HCT116 (cell line): ENCODE data around the gene CRY1. TPM values are rescaled to one million over a fixed set of nuclear protein-coding genes. Genes with fewer than 3 reads are reported as not detected.

Source experiments
- ATAC-seq: fragments of 200-7000 bp; cut with Tn5 transposase; 2 replicates; pipeline ENCODE4 v1.9.1; 2020; ENCODE audit warnings: mild to moderate bottlenecking, moderate library complexity
- BruUV-seq: library from RNA; stranded (reverse); fragments of 400-500 nt; replicated peaks from 2 replicates; lab custom pipeline; 2021; lab: Mats Ljungman, UMichigan
- CTCF ChIA-PET: fragments of 300-600 bp; sonication (Branson Sonifier 250); formaldehyde crosslinking; loops from one replicate; lab custom pipeline; 2021; ENCODE audit warnings: antibody characterized with exemption; lab: Charles Lee
- POLR2A ChIA-PET: fragments of 300-600, 350-600 bp; sonication (Branson Sonifier 250); formaldehyde crosslinking; loops from one replicate; lab custom pipeline; 2021; ENCODE audit warnings: antibody characterized with exemption; lab: Charles Lee
- RAD21 ChIA-PET, 2 experiments: fragments of 300-600 bp; sonication (Branson Sonifier 250); formaldehyde crosslinking; loops; one replicate each; lab custom pipeline; 2023; ENCODE audit warnings: low total read pairs in 2 of 2; ENCODE audit not compliant: uncharacterized antibody in 2 of 2, unreplicated experiment in 2 of 2, low non-redundant PET in 1 of 2; lab: Charles Lee
- DNase-seq: peaks from one replicate; pipeline ENCODE4 v3.0.0-alpha.2; 2010; ENCODE audit warnings: low read depth, low spot score
- H2AFZ ChIP-seq: fragments of 200-600 bp; shearing (Covaris generic), sonication (generic); 2 replicates; pipeline ENCODE4 v1.6.1; 2017; ENCODE audit warnings: low read depth, mixed run types, mixed read lengths, antibody characterized with exemption, low read length; ENCODE audit not compliant: poor library complexity, severe bottlenecking
- H3K27ac ChIP-seq: 2 replicates; pipeline ENCODE4 v1.5.1; 2012; ENCODE audit warnings: low read depth, low read length
- H3K27me3 ChIP-seq: fragments of 200-600 bp; sonication (generic); 2 replicates; pipeline ENCODE4 v1.6.1; 2016; ENCODE audit warnings: mixed run types, low read length, mixed read lengths; ENCODE audit not compliant: insufficient read depth
- H3K36me3 ChIP-seq, 2 experiments: fragments of 200-500 bp in 1 of 2; fragments of 200-600 bp in 1 of 2; sonication (Bioruptor generic) in 1 of 2; sonication (generic) in 1 of 2; 2 replicates each; pipeline versions ENCODE4 v1.5.1 to v1.6.1; 2014 to 2016; ENCODE audit warnings: low read length in 2 of 2, inconsistent platforms in 1 of 2, mixed read lengths in 1 of 2, mixed run types in 1 of 2; ENCODE audit not compliant: insufficient read depth in 2 of 2, control insufficient read depth in 1 of 2
- H3K4me1 ChIP-seq, 2 experiments: fragments of 200-600 bp in 1 of 2; sonication (generic) in 1 of 2; 2 replicates each; pipeline versions ENCODE4 v1.5.1 to v1.6.1; 2012 to 2017; ENCODE audit warnings: low read length in 2 of 2, inconsistent platforms in 1 of 2, mild to moderate bottlenecking in 1 of 2, mixed read lengths in 1 of 2, mixed run types in 1 of 2, moderate library complexity in 1 of 2; ENCODE audit not compliant: insufficient read depth in 2 of 2, control insufficient read depth in 1 of 2
- H3K4me2 ChIP-seq: fragments of 200-600 bp; sonication (generic); 2 replicates; pipeline ENCODE4 v1.6.1; 2017; ENCODE audit warnings: mixed run types, low read length, mixed read lengths
- H3K4me3 ChIP-seq, 2 experiments: fragments of 200-600 bp in 1 of 2; sonication (generic) in 1 of 2; replicated peaks in 1 of 2; 2 replicates each; pipeline ENCODE4 v1.5.1; 2011 to 2016; ENCODE audit warnings: low read length in 2 of 2, control low read depth in 1 of 2, low read depth in 1 of 2, mild to moderate bottlenecking in 1 of 2, mixed read lengths in 1 of 2, mixed run types in 1 of 2
- H3K79me2 ChIP-seq: fragments of 200-600 bp; sonication (generic); 2 replicates; pipeline ENCODE4 v1.6.1; 2017; ENCODE audit warnings: mild to moderate bottlenecking, mixed run types, low read length, moderate library complexity, mixed read lengths; ENCODE audit not compliant: insufficient read depth
- H3K9ac ChIP-seq: fragments of 200-600 bp; sonication (generic); 2 replicates; pipeline ENCODE4 v1.6.1; 2016; ENCODE audit warnings: low read length, mixed read lengths
- H3K9me2 ChIP-seq: fragments of 200-600 bp; sonication (generic), shearing (Covaris generic); 2 replicates; pipeline ENCODE4 v1.6.1; 2017; ENCODE audit warnings: mixed run types, mild to moderate bottlenecking, moderate library complexity; ENCODE audit not compliant: insufficient read depth
- H3K9me3 ChIP-seq, 2 experiments: fragments of 200-500 bp in 1 of 2; fragments of 200-600 bp in 1 of 2; sonication (Bioruptor generic) in 1 of 2; sonication (generic) in 1 of 2; 2 replicates each; pipeline ENCODE4 v1.6.1; 2014 to 2017; ENCODE audit warnings: low read length in 2 of 2, mixed read lengths in 2 of 2, inconsistent platforms in 1 of 2, low read depth in 1 of 2, mild to moderate bottlenecking in 1 of 2, mixed run types in 1 of 2, moderate library complexity in 1 of 2; ENCODE audit not compliant: control insufficient read depth in 1 of 2, insufficient read depth in 1 of 2
- H4K20me1 ChIP-seq: fragments of 200-600 bp; sonication (generic), shearing (Covaris generic); 2 replicates; pipeline ENCODE4 v1.6.1; 2017; ENCODE audit warnings: mixed run types, mild to moderate bottlenecking, moderate library complexity; ENCODE audit not compliant: insufficient read depth
- CBX3 ChIP-seq: IDR thresholded peaks from 2 replicates; pipeline ENCODE4 v1.6.1; 2012; ENCODE audit warnings: low read depth
- EGR1 ChIP-seq: IDR thresholded peaks from 2 replicates; pipeline ENCODE4 v1.6.1; 2012; ENCODE audit warnings: low read depth
- JUND ChIP-seq: IDR thresholded peaks from 2 replicates; pipeline ENCODE4 v1.6.1; 2012
- POLR2AphosphoS5 ChIP-seq: IDR thresholded peaks from 2 replicates; pipeline ENCODE4 v1.6.1; 2011; ENCODE audit warnings: mild to moderate bottlenecking, low read depth, low read length, moderate library complexity
- TCF7L2 ChIP-seq: IDR thresholded peaks from 2 replicates; pipeline ENCODE4 v1.7.0; 2011; ENCODE audit warnings: borderline replicate concordance, inconsistent platforms; ENCODE audit not compliant: insufficient read depth, insufficient read length; ENCODE audit errors: extremely low read depth
- YY1 ChIP-seq: IDR thresholded peaks from 2 replicates; pipeline ENCODE4 v1.6.1; 2011; ENCODE audit warnings: low read length, low read depth, moderate library complexity, mild to moderate bottlenecking; ENCODE audit not compliant: insufficient replicate concordance; ENCODE audit errors: extremely low read depth
- ZNF274 ChIP-seq: fragments of 200-500 bp; sonication (Bioruptor generic); IDR thresholded peaks from 2 replicates; pipeline ENCODE4 v1.6.1; 2014; ENCODE audit warnings: mild to moderate bottlenecking, low read depth, low read length, inconsistent platforms
- intact Hi-C: fragments of 100-400 bp; cut with micrococcal nuclease; formaldehyde crosslinking; loops from 2 replicates; pipeline ENCODE4 v1.10.0; 2022
- total RNA-seq: library from RNA; stranded (reverse); gene quantifications from one replicate; pipeline ENCODE4 v1.2.1, GENCODE V29; 2021; ENCODE audit not compliant: unreplicated experiment
- TF ChIP-seq, protein P1 (sequence below): IDR thresholded peaks from 2 replicates; pipeline ENCODE4 v1.6.1; 2012
- TF ChIP-seq, protein P2 (sequence below), 3 experiments: fragments of 200-600 bp in 1 of 3; sonication (generic) in 1 of 3; IDR thresholded peaks in 2 of 3; conservative IDR thresholded peaks in 1 of 3; 2 replicates each; pipeline ENCODE4 v1.5.1; 2012 to 2017; ENCODE audit warnings: low read depth in 2 of 3, low read length in 2 of 3, antibody characterized with exemption in 1 of 3, borderline replicate concordance in 1 of 3, control low read depth in 1 of 3, mild to moderate bottlenecking in 1 of 3, mixed read lengths in 1 of 3, mixed run types in 1 of 3, moderate library complexity in 1 of 3; ENCODE audit not compliant: insufficient read depth in 1 of 3
- TF ChIP-seq, protein P3 (sequence below): IDR thresholded peaks from 2 replicates; pipeline ENCODE4 v1.6.1; 2012

The CRY1 gene
- total RNA-seq, 1 experiment from 2014 or later = 16.3 TPM

DNA sequence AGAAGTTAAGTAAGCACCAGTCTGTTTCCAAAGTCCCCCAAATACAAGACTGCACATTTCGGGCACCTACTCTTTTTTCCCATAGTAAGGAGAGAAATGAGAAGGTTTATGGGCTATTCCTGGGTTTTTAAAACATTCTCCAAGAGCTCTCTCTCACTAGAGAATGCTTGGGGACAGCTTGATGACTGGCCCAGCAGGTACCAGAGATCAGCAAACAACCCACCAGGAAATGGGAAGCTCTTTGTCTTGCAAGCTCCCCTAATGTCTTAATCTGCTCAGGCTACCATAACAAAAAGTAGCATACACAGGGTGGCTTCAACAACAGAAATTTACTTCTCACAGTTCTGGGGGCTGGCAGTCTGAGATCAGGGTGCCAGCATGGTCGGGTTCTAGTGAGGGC, 41.8 kb upstream of the CRY1 start:
- BruUV-seq = no TSS peak
- Histone ChIP-seq H3K9me3 (no peaks in the 10 kb centered on the region), H3K4me1 (peaks cover 0 to 9% of the 10 kb centered on the region in 2 experiments; a peak in 2 of 4 replicates), H4K20me1 (no peaks in the 10 kb centered on the region), H3K27me3 (no peaks in the 10 kb centered on the region), H3K27ac (no peak overlapping the region), H3K9ac (no peak overlapping the region), H2AFZ (no peak overlapping the region), H3K4me3 (no peak overlapping the region), H3K4me2 (no peak overlapping the region), H3K9me2 (no peaks in the 10 kb centered on the region), H3K36me3 (no peaks in the 10 kb centered on the region), H3K79me2 (no peaks in the 10 kb centered on the region)
- TF ChIP-seq YY1 (no peak), CBX3 (no peak), TCF7L2 (no peak), POLR2AphosphoS5 (no peak), ZNF274 (no peak), EGR1 (no peak), JUND (no peak)
- TF ChIP-seq, protein P1, sequence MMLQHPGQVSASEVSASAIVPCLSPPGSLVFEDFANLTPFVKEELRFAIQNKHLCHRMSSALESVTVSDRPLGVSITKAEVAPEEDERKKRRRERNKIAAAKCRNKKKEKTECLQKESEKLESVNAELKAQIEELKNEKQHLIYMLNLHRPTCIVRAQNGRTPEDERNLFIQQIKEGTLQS = no peak
- TF ChIP-seq, protein P2, sequence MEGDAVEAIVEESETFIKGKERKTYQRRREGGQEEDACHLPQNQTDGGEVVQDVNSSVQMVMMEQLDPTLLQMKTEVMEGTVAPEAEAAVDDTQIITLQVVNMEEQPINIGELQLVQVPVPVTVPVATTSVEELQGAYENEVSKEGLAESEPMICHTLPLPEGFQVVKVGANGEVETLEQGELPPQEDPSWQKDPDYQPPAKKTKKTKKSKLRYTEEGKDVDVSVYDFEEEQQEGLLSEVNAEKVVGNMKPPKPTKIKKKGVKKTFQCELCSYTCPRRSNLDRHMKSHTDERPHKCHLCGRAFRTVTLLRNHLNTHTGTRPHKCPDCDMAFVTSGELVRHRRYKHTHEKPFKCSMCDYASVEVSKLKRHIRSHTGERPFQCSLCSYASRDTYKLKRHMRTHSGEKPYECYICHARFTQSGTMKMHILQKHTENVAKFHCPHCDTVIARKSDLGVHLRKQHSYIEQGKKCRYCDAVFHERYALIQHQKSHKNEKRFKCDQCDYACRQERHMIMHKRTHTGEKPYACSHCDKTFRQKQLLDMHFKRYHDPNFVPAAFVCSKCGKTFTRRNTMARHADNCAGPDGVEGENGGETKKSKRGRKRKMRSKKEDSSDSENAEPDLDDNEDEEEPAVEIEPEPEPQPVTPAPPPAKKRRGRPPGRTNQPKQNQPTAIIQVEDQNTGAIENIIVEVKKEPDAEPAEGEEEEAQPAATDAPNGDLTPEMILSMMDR (IDR thresholded peaks at IDR 0.05 in 2 of 3, conservative IDR thresholded peaks at IDR 0.05 in 1 of 3; ENCODE audit: borderline replicate concordance in 1 of 3, insufficient read depth in 1 of 3, low read depth in 2 of 3, low read length in 2 of 3) = no peak
- TF ChIP-seq, protein P3, sequence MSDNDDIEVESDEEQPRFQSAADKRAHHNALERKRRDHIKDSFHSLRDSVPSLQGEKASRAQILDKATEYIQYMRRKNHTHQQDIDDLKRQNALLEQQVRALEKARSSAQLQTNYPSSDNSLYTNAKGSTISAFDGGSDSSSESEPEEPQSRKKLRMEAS = no peak
- no peak for DNase-seq
- ChIA-PET POLR2A (no interaction called here), CTCF (interaction anchor here (1.3 to 11.6 kb wide), 2 partner anchors 267 to 474 kb away, joined by 3 to 141 read pairs; no protein-coding TSS in a partner anchor), RAD21 (no interaction called here)
- intact Hi-C loops = no loop called here
- no peak for ATAC-seq
